Colonic mucosa (tissue), 4 donors: ENCODE data around the gene STIM1. TPM values are rescaled to one million over a fixed set of nuclear protein-coding genes. Genes with fewer than 3 reads are reported as not detected.

Source experiments
- DNase-seq: peaks from one replicate; pipeline ENCODE4 v3.0.0-alpha.2; 2020
- H3K27ac ChIP-seq: fragments of 200-600 bp; one replicate; pipeline ENCODE4 v1.8.0; 2021
- H3K27me3 ChIP-seq: fragments of 200-600 bp; one replicate; pipeline ENCODE4 v1.8.0; 2021
- H3K36me3 ChIP-seq: fragments of 200-600 bp; one replicate; pipeline ENCODE4 v1.8.0; 2021
- H3K4me1 ChIP-seq: fragments of 200-600 bp; one replicate; pipeline ENCODE4 v1.8.0; 2021; ENCODE audit warnings: mild to moderate bottlenecking
- H3K4me3 ChIP-seq: fragments of 200-600 bp; one replicate; pipeline ENCODE4 v1.8.0; 2021
- H3K9ac ChIP-seq, 2 donors: one replicate each; pipeline ENCODE4 v1.7.0; 2013; ENCODE audit warnings: control low read depth in 2 of 2, low read depth in 2 of 2, low read length in 2 of 2
- H3K9me3 ChIP-seq: fragments of 200-600 bp; one replicate; pipeline ENCODE4 v1.8.0; 2021
- CTCF ChIP-seq: fragments of 200-600 bp; IDR thresholded peaks from one replicate; pipeline ENCODE4 v1.8.0; 2022; ENCODE audit warnings: antibody characterized with exemption, mild to moderate bottlenecking
- intact Hi-C: fragments of 100-400 bp; cut with DNase I; formaldehyde crosslinking; loops from one replicate; pipeline ENCODE4 v1.14.1; 2022
- total RNA-seq, 2 donors: library from RNA; stranded (reverse); fragmentation: NEBNext Ultra II Directional in 1 of 2; extraction: Animal tissue kit (Norgen Biotek cat#: 25700) in 1 of 2; gene quantifications; one replicate each; pipeline ENCODE4 v1.2.1, GENCODE V29; 2021
- donor health status: healthy.
- donor health status: DM: no; HTN: no; CAD: no.
- donor health status: DM: no; HTN: no; CAD: no.

STIM1 gene
- total RNA-seq, 2 donors from 2014 or later, result 39.1 to 56.8 TPM

DNA sequence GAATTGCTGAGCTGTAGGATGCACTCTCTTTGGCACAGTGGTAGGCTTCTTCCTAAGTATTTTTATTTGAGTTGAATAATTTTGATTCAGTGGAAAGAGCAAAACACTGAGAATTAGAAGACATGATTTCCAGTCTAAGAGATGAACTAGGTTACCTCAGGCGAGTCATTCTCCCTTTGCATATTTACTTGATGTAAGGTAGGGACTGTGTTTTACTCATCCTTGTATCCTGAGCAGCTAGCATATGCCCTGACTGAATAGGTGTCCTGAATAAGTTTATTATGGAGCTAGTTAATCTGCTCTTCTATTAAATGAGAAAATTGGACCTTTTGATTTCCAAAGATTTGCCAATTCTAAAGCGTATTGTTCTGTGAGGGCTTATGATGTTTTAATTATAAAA is 50.7 kb downstream of the STIM1 start:
- Histone ChIP-seq H3K9me3 (no peaks in the 10 kb centered on the region), H3K4me1 (peaks cover 19% of the 10 kb centered on the region)

DNA sequence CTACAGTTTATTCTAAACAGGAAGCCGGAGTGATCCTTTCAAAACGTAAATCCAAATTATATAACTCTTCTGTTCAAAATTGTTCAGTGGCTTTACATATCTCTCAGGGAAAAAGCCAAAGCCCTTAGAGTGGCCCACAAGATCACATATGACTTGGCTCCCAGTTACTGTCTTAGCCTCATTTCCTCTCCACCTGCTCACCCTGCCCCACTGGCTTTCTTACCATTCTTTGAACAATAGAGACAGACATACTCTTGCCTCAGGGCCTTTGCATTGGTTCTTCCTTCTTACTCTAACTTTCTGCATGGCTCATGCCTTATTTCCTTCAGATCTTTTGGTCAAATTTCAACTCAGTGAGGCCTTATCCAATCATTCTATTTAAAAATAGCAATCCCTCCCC is 52.1 kb downstream of the STIM1 start:
- Histone ChIP-seq H3K27me3 (no peaks in the 10 kb centered on the region), H3K9me3 (no peaks in the 10 kb centered on the region), H3K4me1 (peaks cover 19% of the 10 kb centered on the region), H3K4me3 (no peak overlapping the region), H3K27ac (no peak overlapping the region), H3K9ac (no peak overlapping the region), H3K36me3 (no peaks in the 10 kb centered on the region)
- DNase-seq, result no peak
- intact Hi-C loops, result no loop called here
- no peak for TF ChIP-seq CTCF

More for the DNA sequence above, 50.7 kb downstream of the STIM1 start:
- intact Hi-C loops, result no loop called here
- H3K36me3 ChIP-seq, result no peaks in the 10 kb centered on the region
- no peak for DNase-seq
- no peaks in the 10 kb centered on the region for H3K27me3 ChIP-seq
- no peak overlapping the region for H3K4me3 ChIP-seq
- H3K27ac ChIP-seq, result no peak overlapping the region
- H3K9ac ChIP-seq, result no peak overlapping the region
- no peak for TF ChIP-seq CTCF

- H3K4me3 ChIP-seq, result no peak overlapping the region
- intact Hi-C loops, result no loop called here
Observed at GRCh38 chr11:3909901-3910300, 54.4 kb downstream of the STIM1 start.

DNA sequence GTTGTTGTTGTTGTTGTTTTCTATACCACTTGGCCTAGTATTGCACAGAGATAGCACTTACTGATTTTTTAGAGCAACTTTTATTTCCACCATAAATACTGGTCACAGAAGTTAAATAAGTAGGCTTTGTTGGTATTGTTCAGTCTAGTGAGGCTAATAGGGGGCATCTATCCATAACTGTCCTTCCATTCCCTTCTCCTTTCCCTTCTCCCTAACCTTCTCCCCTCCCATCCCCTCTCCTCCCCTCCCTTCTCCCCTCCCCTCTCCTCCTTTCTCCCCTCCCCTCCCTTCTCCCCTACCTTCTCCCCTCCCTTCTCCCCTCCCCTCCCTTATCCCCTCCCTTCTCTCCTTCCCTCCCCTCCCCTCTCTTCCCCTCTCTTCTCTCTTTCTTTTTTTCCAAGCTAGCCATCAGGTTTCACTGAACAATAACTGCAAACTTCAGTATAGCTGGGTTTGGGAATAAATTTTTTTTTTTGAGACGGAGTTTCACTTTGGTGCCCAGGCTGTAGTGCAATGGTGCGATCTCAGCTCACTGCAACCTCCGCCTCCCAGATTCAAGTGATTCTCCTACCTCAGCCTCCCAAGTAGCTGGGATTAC is 56.5 kb downstream of the STIM1 start:
- Histone ChIP-seq H3K9ac (no peak overlapping the region), H3K4me1 (no peaks in the 10 kb centered on the region), H3K27me3 (no peaks in the 10 kb centered on the region), H3K36me3 (no peaks in the 10 kb centered on the region), H3K9me3 (no peaks in the 10 kb centered on the region), H3K4me3 (no peak overlapping the region), H3K27ac (no peak overlapping the region)
- intact Hi-C loops, result no loop called here
- TF ChIP-seq CTCF, result no peak
- DNase-seq, result no peak

More at GRCh38 chr11:3909901-3910300, 54.4 kb downstream of the STIM1 start:
- no peaks in the 10 kb centered on the region for H3K9me3 ChIP-seq
- no peaks in the 10 kb centered on the region for H3K36me3 ChIP-seq
- no peaks in the 10 kb centered on the region for H3K27me3 ChIP-seq
- H3K4me1 ChIP-seq, result peaks cover 7% of the 10 kb centered on the region
- no peak for DNase-seq
- TF ChIP-seq CTCF, result no peak
- no peak overlapping the region for H3K27ac ChIP-seq
- H3K9ac ChIP-seq, result no peak overlapping the region

- intact Hi-C loops, result no loop called here
- H3K9ac ChIP-seq, result no peak overlapping the region
- no peaks in the 10 kb centered on the region for H3K27me3 ChIP-seq
- H3K4me3 ChIP-seq, result no peak overlapping the region
- no peaks in the 10 kb centered on the region for H3K36me3 ChIP-seq
- TF ChIP-seq CTCF, result no peak
- no peaks in the 10 kb centered on the region for H3K9me3 ChIP-seq
- H3K27ac ChIP-seq, result no peak overlapping the region
- DNase-seq, result no peak
- no peaks in the 10 kb centered on the region for H3K4me1 ChIP-seq
Observed at GRCh38 chr11:3913921-3914320, 58.5 kb downstream of the STIM1 start.
